SU-DHL-6 (cell line): ENCODE measurements around the gene CFAP300.

Experiments
- EZH2phosphoT487 ChIP-seq: fragments of 200-600 bp; sonication (generic), shearing (Covaris generic); conservative IDR thresholded peaks from 2 replicates; pipeline ENCODE4 v1.6.1; 2018; ENCODE audit warnings: mild to moderate bottlenecking, antibody characterized with exemption, low read length, moderate library complexity, mixed read lengths
- TF ChIP-seq, protein P1 (sequence below): fragments of 200-600 bp; sonication (generic); IDR thresholded peaks from one replicate; pipeline ENCODE4 v1.5.1; 2017; ENCODE audit warnings: antibody characterized with exemption, mild to moderate bottlenecking, low read length, moderate library complexity; ENCODE audit not compliant: insufficient read depth, poor library complexity, severe bottlenecking

DNA sequence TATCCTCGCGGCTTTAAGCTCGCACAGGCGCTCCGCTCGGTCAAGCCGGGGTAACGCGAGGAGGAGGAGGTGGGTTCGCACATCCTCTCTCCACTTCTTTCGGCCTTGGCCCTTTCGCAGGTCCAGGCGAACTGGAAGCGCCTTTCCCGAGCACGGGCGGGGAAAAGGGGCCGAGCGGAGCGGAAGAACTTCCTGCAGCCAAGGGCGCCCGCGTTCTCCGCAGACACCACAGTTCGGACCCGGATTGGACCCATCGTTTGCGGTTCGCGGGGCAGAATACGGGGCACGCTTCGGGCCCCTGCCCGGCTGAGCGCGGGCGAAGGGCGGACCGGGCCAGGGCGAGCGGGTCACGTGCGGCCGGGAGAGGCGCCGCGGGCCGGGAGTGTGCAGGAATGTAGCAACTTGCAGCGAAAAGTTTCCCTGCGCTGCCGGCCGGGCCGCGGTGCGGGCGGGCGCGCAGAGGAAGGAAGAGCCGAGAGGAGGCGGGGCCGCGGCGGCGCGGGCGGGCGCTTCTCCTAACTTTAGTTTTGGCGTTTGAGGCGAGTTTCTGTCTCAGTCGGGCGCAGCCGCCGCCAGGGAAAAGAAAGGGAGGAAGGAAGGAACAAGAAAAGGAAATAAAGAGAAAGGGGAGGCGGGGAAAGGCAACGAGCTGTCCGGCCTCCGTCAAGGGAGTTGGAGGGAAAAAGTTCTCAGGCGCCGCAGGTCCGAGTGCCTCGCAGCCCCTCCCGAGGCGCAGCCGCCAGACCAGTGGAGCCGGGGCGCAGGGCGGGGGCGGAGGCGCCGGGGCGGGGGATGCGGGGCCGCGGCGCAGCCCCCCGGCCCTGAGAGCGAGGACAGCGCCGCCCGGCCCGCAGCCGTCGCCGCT lies 62.9 kb downstream of the CFAP300 start, which contains the start of gene YAP1:
- TF ChIP-seq EZH2phosphoT487 = no peak
- TF ChIP-seq, protein P1, sequence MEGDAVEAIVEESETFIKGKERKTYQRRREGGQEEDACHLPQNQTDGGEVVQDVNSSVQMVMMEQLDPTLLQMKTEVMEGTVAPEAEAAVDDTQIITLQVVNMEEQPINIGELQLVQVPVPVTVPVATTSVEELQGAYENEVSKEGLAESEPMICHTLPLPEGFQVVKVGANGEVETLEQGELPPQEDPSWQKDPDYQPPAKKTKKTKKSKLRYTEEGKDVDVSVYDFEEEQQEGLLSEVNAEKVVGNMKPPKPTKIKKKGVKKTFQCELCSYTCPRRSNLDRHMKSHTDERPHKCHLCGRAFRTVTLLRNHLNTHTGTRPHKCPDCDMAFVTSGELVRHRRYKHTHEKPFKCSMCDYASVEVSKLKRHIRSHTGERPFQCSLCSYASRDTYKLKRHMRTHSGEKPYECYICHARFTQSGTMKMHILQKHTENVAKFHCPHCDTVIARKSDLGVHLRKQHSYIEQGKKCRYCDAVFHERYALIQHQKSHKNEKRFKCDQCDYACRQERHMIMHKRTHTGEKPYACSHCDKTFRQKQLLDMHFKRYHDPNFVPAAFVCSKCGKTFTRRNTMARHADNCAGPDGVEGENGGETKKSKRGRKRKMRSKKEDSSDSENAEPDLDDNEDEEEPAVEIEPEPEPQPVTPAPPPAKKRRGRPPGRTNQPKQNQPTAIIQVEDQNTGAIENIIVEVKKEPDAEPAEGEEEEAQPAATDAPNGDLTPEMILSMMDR = no peak
